GM03348 (cell line): ENCODE results near the gene TUB.

ENCODE experiments used
- DNase-seq: peaks from one replicate; pipeline ENCODE4 v3.0.0; 2012; ENCODE audit warnings: low spot score

TUB gene

DNA sequence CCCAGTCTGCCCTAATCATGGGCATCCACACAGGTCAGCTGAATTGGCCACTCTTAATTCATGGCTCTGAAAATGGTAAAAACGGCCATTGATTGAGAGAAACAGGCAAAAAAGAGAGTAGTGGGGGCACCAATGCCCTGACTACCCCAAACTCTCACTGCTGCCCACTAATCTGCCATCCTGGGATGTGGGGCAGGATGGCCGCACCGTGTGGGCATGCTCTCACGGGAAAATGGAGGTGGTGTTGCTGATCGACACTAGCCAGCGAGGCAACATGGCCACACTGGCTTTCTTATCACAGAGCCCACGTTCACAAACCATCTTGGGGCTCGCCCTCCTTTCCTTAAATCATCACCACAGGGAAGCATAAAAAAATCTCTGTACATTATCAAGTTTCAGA lies 11.2 kb upstream of the TUB start:
- DNase-seq = no peak

GRCh38 chr11:8070417-8071115 lies 10.4 kb upstream of the TUB start:
- peak; percentile 80 for DNase-seq

- no peak for DNase-seq
Measured at GRCh38 chr11:8071616-8072581, 9.1 kb upstream of the TUB start.

DNA sequence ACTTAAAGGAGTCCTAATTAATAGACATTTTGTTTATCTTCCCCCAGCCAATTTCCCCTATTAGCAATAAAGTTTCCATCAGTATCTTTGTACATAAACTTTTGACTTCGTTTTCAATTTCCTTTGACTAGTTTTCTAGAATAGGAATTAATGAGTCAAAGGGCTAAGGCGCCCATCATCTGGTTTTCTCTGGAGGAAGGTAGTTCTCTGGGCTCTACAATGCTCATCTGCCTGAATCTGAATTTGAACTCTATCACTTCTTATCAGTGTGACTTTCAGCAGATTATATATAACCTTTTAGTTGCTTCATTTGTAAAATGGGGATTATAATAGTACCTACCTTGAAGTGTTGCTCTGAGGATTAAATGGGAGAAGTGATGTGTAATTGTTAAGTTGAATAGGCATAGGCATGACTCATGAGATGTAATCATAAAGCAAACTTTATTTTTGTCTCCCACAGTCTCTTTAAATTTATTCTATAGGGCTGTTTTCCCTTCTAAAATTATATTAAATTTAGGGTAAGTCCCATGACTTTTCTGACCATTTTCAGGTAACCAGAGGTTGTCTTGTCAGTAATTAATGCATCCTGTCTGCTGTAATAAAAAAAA lies 5.8 kb upstream of the TUB start:
- no peak for DNase-seq

GRCh38 chr11:8079111-8079675 lies 1.8 kb upstream of the TUB start:
- DNase-seq = no peak

GRCh38 chr11:8080069-8080670 lies 841 bp upstream of the TUB start:
- DNase-seq = no peak

GRCh38 chr11:8081591-8082250 lies 710 bp downstream of the TUB start:
- DNase-seq = peak; percentile 47

- peak; percentile 54 for DNase-seq
Measured at GRCh38 chr11:8082391-8083087, 1.5 kb downstream of the TUB start.

GRCh38 chr11:8083088-8083395 lies 2.0 kb downstream of the TUB start:
- no peak for DNase-seq

GRCh38 chr11:8083871-8084281 lies 2.9 kb downstream of the TUB start:
- DNase-seq = no peak

GRCh38 chr11:8084352-8084751 lies 3.3 kb downstream of the TUB start:
- no peak for DNase-seq

DNA sequence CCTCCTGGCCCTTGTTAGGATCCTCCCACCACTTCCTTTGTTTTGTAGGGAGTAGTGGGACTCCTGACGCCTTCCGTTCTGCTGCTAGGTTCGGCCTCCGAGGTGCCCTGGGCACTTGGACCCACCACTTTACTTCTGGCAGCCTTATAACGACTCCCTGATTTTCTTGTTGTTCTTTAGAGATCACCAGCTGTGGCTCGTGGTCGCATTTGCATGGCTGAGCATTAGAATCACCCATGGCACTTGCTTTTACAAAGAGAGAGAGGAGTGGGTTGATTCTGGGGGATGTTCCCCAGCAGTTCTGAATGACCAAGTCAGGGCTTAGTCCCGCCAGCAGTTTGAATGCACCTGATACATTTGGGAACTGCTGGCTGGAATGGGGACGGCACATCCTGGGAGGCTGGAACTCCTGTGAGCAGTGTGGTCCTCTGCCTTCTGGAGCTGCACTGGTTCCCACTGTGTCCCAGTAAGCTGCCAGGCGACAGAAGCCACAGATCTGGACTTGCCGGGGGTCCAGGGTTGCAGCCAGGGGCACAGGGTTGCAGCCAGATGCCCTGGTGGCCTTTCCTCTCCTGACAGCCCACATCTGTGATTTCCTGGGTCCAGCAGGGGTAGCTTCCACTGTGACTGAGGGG lies 4.1 kb downstream of the TUB start:
- no peak for DNase-seq

DNA sequence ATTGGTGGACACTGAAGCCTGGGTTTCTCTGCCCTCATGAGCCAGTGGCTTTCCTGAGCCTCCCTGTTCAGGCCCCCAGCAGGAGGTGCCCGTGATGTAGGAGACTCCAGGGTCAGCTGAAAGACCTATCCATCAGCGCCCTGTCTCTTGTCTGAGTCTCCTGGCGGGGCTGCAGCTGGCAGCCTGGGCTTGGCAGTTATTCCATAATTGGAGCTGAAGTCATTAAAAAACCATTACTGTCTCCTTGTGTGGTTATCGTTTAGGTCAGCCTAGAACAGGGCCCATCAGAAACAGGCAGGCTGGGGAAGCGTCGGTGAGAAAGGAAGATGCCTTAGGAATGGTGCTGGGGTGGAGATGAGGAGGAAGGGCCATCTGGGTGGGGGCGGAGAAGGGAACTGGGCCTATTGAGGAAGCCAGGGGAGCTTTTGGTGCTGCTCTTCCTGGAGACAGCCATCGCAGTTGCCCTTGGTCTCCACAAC lies 5.0 kb downstream of the TUB start:
- DNase-seq = no peak

DNA sequence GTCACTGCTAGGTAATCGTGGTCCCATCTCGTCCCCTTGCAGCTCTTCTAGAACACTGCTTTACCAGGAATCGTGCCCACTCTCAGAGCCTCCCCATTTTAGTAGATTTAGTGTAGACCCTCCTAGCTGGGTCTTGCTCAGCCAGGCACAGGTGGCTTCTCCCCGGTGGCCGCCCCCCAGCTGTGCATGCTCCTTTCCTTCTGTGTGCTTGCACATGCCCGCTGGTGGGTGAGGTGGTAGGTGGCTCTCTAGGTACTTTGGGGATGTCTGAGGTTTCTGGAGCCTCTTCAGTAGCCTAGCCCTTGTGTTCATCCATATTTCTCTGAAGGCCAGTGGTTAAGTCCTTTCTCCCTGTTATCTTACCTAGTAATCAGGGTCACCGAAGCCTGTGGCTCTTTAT lies 5.6 kb downstream of the TUB start:
- no peak for DNase-seq

DNA sequence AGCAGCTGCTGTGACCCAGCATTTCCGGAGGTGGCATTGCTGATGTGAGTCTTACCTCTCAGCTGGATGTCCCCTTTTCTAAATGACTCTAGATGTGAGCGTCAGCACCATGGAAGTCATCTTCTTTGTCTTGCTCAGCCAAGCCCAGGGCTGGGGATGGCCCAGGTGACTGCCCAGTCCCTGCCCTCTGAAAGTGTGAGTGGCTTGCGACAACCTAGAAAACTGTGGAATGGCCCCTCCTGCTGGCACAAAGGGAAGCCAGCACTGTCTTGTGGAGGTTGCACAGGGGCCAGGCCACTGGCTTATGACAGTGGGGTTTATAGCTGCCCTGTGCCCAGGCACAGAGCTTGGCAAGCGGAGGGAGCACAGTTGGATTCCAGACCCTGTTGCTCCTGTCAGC lies 6.2 kb downstream of the TUB start:
- no peak for DNase-seq

DNA sequence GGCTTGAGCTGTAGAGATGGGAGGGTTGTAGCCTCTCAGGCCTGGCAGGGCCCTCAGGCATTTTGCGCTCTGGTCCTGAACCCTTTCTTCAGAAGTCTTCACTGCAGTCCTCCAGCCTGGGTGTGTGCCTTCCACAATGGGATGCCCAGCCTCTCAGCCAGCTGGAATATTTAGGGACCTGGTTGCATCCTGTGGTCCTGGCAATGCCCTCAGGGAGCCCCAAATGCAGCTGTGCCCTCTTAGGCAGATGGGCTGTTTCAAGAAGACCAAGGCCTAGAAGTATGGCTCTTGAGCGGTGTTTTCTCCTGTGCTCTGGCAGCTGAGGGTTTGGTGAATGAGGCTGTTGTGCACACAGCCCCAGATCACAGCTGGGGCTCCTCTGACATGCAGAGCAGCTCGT lies 6.7 kb downstream of the TUB start:
- DNase-seq = no peak

DNA sequence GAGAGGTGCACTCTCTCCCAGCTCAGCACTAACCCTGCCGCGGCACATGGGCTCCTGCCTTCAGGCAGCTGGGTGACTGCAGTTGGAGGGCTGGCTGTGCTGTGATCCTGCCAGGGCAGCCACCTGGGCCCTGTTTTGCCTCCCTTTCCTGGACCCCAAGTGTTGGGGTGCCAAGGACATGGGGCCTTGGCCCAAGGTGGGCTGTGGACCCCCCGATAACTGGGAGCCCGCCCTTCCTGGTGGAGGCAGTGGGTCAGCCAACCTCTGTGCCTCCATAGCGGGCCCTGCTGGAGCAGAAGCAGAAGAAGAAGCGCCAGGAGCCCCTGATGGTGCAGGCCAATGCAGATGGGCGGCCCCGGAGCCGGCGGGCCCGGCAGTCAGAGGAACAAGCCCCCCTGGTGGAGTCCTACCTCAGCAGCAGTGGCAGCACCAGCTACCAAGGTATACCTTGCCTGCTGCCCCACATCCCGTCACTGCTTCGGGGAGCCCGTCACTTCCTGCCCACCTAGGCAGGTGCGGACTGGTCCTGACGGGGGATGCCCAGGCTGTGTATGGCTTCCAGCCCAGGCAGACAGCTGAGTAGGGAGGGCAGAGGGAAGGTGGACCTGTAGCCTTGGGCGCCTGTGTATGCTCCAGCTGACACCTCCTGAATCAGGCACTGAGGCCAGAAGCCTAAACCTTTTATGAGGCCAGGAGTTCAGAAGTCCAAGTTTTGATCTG lies 8.9 kb downstream of the TUB start:
- no peak for DNase-seq

- peak; percentile 53 for DNase-seq
Measured at GRCh38 chr11:8090756-8091155, 9.7 kb downstream of the TUB start.

DNA sequence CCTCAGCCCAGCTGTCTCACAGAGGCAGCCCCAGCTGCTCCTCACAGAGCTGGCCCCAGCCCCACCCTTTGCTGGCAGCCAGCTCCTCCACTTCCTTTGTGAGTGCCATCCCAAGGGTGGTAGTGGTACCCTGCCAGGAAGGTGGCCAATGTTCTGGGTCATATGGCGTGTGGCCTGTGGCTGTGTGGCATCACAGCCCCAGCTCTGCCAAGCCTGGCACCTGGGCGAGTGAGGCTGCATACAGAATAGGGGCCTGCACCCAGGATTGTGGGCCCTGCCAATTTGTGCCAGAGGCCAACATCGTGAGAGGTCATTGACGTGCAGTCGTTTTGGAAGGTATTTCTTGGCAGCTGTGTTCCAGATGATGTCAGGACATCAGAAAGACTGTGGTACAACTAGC lies 10.7 kb downstream of the TUB start:
- no peak for DNase-seq
